Measurements from ENCODE around the gene TSNAXIP1.

TSNAXIP1 gene, protein sequence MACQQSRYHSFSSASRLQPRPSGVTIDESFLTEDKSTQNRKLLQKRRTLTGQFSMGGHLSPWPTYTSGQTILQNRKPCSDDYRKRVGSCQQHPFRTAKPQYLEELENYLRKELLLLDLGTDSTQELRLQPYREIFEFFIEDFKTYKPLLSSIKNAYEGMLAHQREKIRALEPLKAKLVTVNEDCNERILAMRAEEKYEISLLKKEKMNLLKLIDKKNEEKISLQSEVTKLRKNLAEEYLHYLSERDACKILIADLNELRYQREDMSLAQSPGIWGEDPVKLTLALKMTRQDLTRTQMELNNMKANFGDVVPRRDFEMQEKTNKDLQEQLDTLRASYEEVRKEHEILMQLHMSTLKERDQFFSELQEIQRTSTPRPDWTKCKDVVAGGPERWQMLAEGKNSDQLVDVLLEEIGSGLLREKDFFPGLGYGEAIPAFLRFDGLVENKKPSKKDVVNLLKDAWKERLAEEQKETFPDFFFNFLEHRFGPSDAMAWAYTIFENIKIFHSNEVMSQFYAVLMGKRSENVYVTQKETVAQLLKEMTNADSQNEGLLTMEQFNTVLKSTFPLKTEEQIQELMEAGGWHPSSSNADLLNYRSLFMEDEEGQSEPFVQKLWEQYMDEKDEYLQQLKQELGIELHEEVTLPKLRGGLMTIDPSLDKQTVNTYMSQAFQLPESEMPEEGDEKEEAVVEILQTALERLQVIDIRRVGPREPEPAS

DNA sequence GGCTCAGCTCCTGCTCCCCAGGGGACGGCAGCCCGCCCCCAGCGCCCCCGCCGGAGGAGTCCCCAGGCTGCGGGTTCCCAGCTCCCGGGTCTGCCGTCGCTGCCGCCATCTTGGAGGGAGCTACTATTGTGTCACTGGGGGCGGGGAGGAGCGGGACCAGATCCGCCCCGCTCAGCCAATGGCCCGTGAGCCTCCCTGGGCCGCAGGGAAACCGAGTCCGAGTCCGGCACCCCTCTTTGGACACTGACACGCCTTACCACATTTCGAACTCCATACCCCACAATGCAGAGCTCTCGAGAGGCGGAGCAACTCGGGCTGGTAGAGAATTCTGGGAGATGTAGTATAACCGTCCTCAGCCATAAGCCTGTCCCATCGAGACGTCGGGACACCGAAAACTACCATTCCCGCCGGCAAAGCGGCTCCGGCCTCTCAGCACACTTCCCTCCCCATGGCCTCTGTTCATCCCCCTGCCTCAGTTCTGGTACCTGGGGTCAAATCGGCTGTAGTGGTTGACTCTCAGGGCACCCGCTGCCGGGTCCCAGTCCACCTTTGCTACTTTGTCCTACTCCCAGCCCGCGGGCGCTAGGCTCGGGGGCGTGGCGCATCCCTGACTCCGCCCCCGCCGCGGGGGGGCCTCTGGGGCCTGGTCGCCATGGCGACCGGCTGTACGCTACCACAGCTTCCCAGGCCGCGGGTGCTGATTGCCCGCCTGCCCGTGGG is at the start of gene TSNAXIP1, which contains the start of gene RANBP10:
Gene TSNAXIP1, plus strand, starts transcription at position 462 of the 720 bp plus-strand sequence. CDS start 261 bp downstream, outside the sequence.
Gene RANBP10, minus strand, starts transcription at position 133 of the 720 bp plus-strand sequence. Its CDS starts 24 bp downstream, at position 109.
- H3K4me3 ChIP-seq (ENCODE audit: low read depth, low read length) = peak within 1 kb of the TSS; percentile 96
- peaks cover 5% of the 10 kb centered on the region for H3K4me1 ChIP-seq (ENCODE audit: control insufficient read depth, insufficient read depth, low read length)
- peak within 1 kb of the TSS; percentile 97 for H3K9ac ChIP-seq (ENCODE audit: low read depth, low read length)
- H3K9me3 ChIP-seq (ENCODE audit: control insufficient read depth, insufficient read depth, low read length) = no peaks in the 10 kb centered on the region
- H3K27me3 ChIP-seq (ENCODE audit: control insufficient read depth, insufficient read depth, low read length) = no peaks in the 10 kb centered on the region
- no peaks in the 10 kb centered on the region for H3K36me3 ChIP-seq (ENCODE audit: control insufficient read depth, insufficient read depth, low read length)

GRCh38 chr16:67758006-67758405 is 48.7 kb upstream of the TSNAXIP1 start:
- Histone ChIP-seq H3K4me3 (ENCODE audit: low read depth, low read length) (no peak overlapping the region), H3K27me3 (ENCODE audit: control insufficient read depth, insufficient read depth, low read length) (no peaks in the 10 kb centered on the region), H3K9ac (ENCODE audit: low read depth, low read length) (no peak overlapping the region), H3K4me1 (ENCODE audit: control insufficient read depth, insufficient read depth, low read length) (no peaks in the 10 kb centered on the region), H3K9me3 (ENCODE audit: control insufficient read depth, insufficient read depth, low read length) (no peaks in the 10 kb centered on the region), H3K36me3 (ENCODE audit: control insufficient read depth, insufficient read depth, low read length) (peaks cover 3% of the 10 kb centered on the region)

DNA sequence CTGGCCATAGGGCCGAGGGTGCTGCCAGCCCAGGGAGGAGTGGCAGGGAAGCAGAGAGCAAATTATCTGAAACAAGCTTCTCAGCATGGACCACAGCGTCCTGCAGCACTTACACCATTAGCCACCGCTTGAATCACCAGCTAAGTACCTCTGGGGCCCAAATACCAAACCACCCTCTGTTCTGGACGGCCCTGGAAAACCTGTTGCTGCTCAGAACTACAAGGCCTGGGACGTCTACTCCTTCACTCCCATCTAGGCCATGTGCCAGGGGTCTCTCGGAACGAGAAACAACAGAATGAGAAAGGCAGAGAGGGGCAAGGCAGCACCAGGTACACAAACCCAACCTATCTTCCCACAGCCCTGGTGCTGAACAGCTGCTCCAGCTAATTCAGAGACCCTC is 47.7 kb upstream of the TSNAXIP1 start:
- Histone ChIP-seq H3K4me3 (ENCODE audit: low read depth, low read length) (no peak overlapping the region), H3K4me1 (ENCODE audit: control insufficient read depth, insufficient read depth, low read length) (no peaks in the 10 kb centered on the region), H3K36me3 (ENCODE audit: control insufficient read depth, insufficient read depth, low read length) (peaks cover 3% of the 10 kb centered on the region), H3K27me3 (ENCODE audit: control insufficient read depth, insufficient read depth, low read length) (no peaks in the 10 kb centered on the region), H3K9me3 (ENCODE audit: control insufficient read depth, insufficient read depth, low read length) (no peaks in the 10 kb centered on the region), H3K9ac (ENCODE audit: low read depth, low read length) (no peak overlapping the region)

GRCh38 chr16:67760206-67760955 is 46.3 kb upstream of the TSNAXIP1 start:
- Histone ChIP-seq H3K4me1 (ENCODE audit: control insufficient read depth, insufficient read depth, low read length) (no peaks in the 10 kb centered on the region), H3K9me3 (ENCODE audit: control insufficient read depth, insufficient read depth, low read length) (no peaks in the 10 kb centered on the region), H3K4me3 (ENCODE audit: low read depth, low read length) (no peak overlapping the region), H3K36me3 (ENCODE audit: control insufficient read depth, insufficient read depth, low read length) (peaks cover 3% of the 10 kb centered on the region), H3K27me3 (ENCODE audit: control insufficient read depth, insufficient read depth, low read length) (no peaks in the 10 kb centered on the region), H3K9ac (ENCODE audit: low read depth, low read length) (no peak overlapping the region)

GRCh38 chr16:67760956-67761230 is 45.8 kb upstream of the TSNAXIP1 start:
- Histone ChIP-seq H3K9ac (ENCODE audit: low read depth, low read length) (no peak overlapping the region), H3K27me3 (ENCODE audit: control insufficient read depth, insufficient read depth, low read length) (no peaks in the 10 kb centered on the region), H3K9me3 (ENCODE audit: control insufficient read depth, insufficient read depth, low read length) (no peaks in the 10 kb centered on the region), H3K4me1 (ENCODE audit: control insufficient read depth, insufficient read depth, low read length) (no peaks in the 10 kb centered on the region), H3K36me3 (ENCODE audit: control insufficient read depth, insufficient read depth, low read length) (peaks cover 3% of the 10 kb centered on the region), H3K4me3 (ENCODE audit: low read depth, low read length) (no peak overlapping the region)

DNA sequence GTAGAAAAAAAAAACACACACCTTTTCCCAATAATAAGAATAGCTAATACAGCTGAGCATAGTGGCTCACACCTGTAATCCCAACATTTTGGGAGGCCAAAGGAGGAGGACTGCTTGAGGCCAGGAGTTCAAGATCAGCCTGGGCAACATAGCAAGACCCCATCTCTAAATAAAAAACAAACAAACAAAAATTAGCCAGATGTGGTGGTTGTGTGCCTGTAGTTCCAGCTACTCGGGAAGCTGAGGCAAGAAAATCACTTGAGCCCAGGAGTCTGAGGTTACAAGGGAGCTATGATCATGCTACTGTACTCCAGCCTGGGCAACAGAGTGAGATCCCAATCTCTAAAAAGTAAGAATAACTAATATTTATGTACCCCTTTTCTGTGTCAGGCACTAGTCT is 44.8 kb upstream of the TSNAXIP1 start:
- H3K9ac ChIP-seq (ENCODE audit: low read depth, low read length) = no peak overlapping the region
- H3K36me3 ChIP-seq (ENCODE audit: control insufficient read depth, insufficient read depth, low read length) = peaks cover 3% of the 10 kb centered on the region
- no peaks in the 10 kb centered on the region for H3K9me3 ChIP-seq (ENCODE audit: control insufficient read depth, insufficient read depth, low read length)
- H3K4me1 ChIP-seq (ENCODE audit: control insufficient read depth, insufficient read depth, low read length) = no peaks in the 10 kb centered on the region
- no peak overlapping the region for H3K4me3 ChIP-seq (ENCODE audit: low read depth, low read length)
- no peaks in the 10 kb centered on the region for H3K27me3 ChIP-seq (ENCODE audit: control insufficient read depth, insufficient read depth, low read length)

- Histone ChIP-seq H3K27me3 (ENCODE audit: control insufficient read depth, insufficient read depth, low read length) (no peaks in the 10 kb centered on the region), H3K4me3 (ENCODE audit: low read depth, low read length) (no peak overlapping the region), H3K36me3 (ENCODE audit: control insufficient read depth, insufficient read depth, low read length) (peaks cover 3% of the 10 kb centered on the region), H3K9ac (ENCODE audit: low read depth, low read length) (no peak overlapping the region), H3K4me1 (ENCODE audit: control insufficient read depth, insufficient read depth, low read length) (no peaks in the 10 kb centered on the region), H3K9me3 (ENCODE audit: control insufficient read depth, insufficient read depth, low read length) (no peaks in the 10 kb centered on the region)
These were observed 44.3 kb upstream of the TSNAXIP1 start for GRCh38 chr16:67762385-67762784.

- no peaks in the 10 kb centered on the region for H3K27me3 ChIP-seq (ENCODE audit: control insufficient read depth, insufficient read depth, low read length)
- H3K36me3 ChIP-seq (ENCODE audit: control insufficient read depth, insufficient read depth, low read length) = peaks cover 3% of the 10 kb centered on the region
- H3K9me3 ChIP-seq (ENCODE audit: control insufficient read depth, insufficient read depth, low read length) = no peaks in the 10 kb centered on the region
- H3K4me3 ChIP-seq (ENCODE audit: low read depth, low read length) = no peak overlapping the region
- H3K9ac ChIP-seq (ENCODE audit: low read depth, low read length) = no peak overlapping the region
- no peaks in the 10 kb centered on the region for H3K4me1 ChIP-seq (ENCODE audit: control insufficient read depth, insufficient read depth, low read length)
These were observed 43.6 kb upstream of the TSNAXIP1 start for GRCh38 chr16:67763066-67763465.

- Histone ChIP-seq H3K36me3 (ENCODE audit: control insufficient read depth, insufficient read depth, low read length) (peaks cover 6% of the 10 kb centered on the region), H3K9ac (ENCODE audit: low read depth, low read length) (no peak overlapping the region), H3K27me3 (ENCODE audit: control insufficient read depth, insufficient read depth, low read length) (no peaks in the 10 kb centered on the region), H3K4me1 (ENCODE audit: control insufficient read depth, insufficient read depth, low read length) (no peaks in the 10 kb centered on the region), H3K9me3 (ENCODE audit: control insufficient read depth, insufficient read depth, low read length) (no peaks in the 10 kb centered on the region), H3K4me3 (ENCODE audit: low read depth, low read length) (no peak overlapping the region)
These were observed 42.5 kb upstream of the TSNAXIP1 start for GRCh38 chr16:67764158-67764667.

DNA sequence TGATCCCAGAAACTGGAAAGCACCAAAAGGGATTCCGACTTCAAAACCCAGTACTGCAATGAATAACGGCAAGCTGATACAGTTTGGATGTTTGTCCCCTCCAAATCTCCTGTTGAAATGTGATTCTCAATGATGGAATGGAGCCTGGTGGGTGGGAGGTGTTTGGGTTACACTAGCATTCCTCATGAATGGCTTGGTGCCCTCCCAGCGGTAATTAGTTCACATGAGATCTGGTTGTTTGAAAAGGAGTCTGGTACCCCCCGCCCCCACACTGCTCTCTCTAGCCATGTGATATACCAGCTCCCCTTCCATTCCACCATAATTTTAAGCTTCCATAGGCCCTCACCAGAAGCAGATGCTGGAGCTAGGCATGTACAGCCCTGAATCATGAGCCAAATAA is 40.4 kb upstream of the TSNAXIP1 start:
- H3K9ac ChIP-seq (ENCODE audit: low read depth, low read length) = no peak overlapping the region
- no peaks in the 10 kb centered on the region for H3K27me3 ChIP-seq (ENCODE audit: control insufficient read depth, insufficient read depth, low read length)
- H3K4me1 ChIP-seq (ENCODE audit: control insufficient read depth, insufficient read depth, low read length) = no peaks in the 10 kb centered on the region
- H3K4me3 ChIP-seq (ENCODE audit: low read depth, low read length) = no peak overlapping the region
- H3K9me3 ChIP-seq (ENCODE audit: control insufficient read depth, insufficient read depth, low read length) = no peaks in the 10 kb centered on the region
- H3K36me3 ChIP-seq (ENCODE audit: control insufficient read depth, insufficient read depth, low read length) = peaks cover 2% of the 10 kb centered on the region

DNA sequence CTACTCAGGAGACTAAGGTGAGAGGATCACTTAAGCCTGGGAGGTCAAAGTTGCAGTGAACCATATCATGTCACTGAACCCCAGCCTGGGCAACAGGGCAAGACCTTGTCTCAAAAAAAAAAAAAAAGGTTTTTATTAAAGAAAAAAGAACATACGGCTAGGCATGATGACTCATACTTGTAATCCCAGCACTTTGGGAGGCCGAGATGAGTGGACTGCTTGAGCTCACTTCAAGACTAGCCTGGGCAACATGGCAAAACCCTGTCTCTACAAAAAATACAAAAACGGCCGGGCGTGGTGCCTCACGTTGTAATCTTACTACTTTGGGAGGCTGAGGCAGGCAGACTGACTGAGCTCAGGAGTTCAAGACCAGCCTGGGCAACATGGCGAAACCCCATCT is 38.7 kb upstream of the TSNAXIP1 start:
- peaks cover 2% of the 10 kb centered on the region for H3K36me3 ChIP-seq (ENCODE audit: control insufficient read depth, insufficient read depth, low read length)
- H3K9ac ChIP-seq (ENCODE audit: low read depth, low read length) = no peak overlapping the region

More for the DNA sequence above, 38.7 kb upstream of the TSNAXIP1 start:
- H3K27me3 ChIP-seq (ENCODE audit: control insufficient read depth, insufficient read depth, low read length) = no peaks in the 10 kb centered on the region
- no peaks in the 10 kb centered on the region for H3K9me3 ChIP-seq (ENCODE audit: control insufficient read depth, insufficient read depth, low read length)
- no peaks in the 10 kb centered on the region for H3K4me1 ChIP-seq (ENCODE audit: control insufficient read depth, insufficient read depth, low read length)
- no peak overlapping the region for H3K4me3 ChIP-seq (ENCODE audit: low read depth, low read length)
